Inflammatory macrophage treated with lipopolysaccharide for 4 hours (primary cell): ENCODE data around the gene IQCN.
A peak's percentile ranks its signal among the peaks of the same experiment; 100 is the strongest.

Source experiments
- DNase-seq: peaks from one replicate; pipeline ENCODE4 v3.0.0-alpha.2; 2020

IQCN gene

GRCh38 chr19:18208098-18208951, 65.9 kb downstream of the IQCN start:
- peak; percentile 32 for DNase-seq
